Breast epithelium (tissue), 3 donors: ENCODE data around the gene ZNF79.

Source experiments
- CTCF ChIP-seq, 3 donors: fragments of 450-650 bp; IDR thresholded peaks; one replicate each; pipeline ENCODE4 v1.5.1; 2016 to 2017; ENCODE audit warnings: antibody characterized with exemption in 3 of 3, mild to moderate bottlenecking in 3 of 3, moderate library complexity in 3 of 3
- POLR2A ChIP-seq: fragments of 450-650 bp; IDR thresholded peaks from one replicate; pipeline ENCODE4 v1.6.1; 2016; ENCODE audit warnings: antibody characterized with exemption, mild to moderate bottlenecking, moderate library complexity

- TF ChIP-seq POLR2A (no peak), CTCF (IDR thresholded peaks at IDR 0.05) (no peak)
Measured at GRCh38 chr9:127423476-127423933, 677 bp upstream of the ZNF79 start.
